A549 (cell line): ENCODE data around the gene NXNL2. TPM values are rescaled to one million over a fixed set of nuclear protein-coding genes. Genes with fewer than 3 reads are reported as not detected.

Source experiments
- ATAC-seq, 2 experiments: fragments of 200-7000 bp in 1 of 2; fragments of >200 bp in 1 of 2; cut with Nextera tagmentation in 1 of 2; cut with Tn5 transposase in 1 of 2; 3 replicates each; pipeline versions ENCODE4 v1.8.0 to v1.9.1; 2018 to 2020; ENCODE audit warnings: mild to moderate bottlenecking in 1 of 2, moderate library complexity in 1 of 2
- CTCF ChIA-PET: fragments of 300-600 bp; sonication (Branson Sonifier 250); formaldehyde crosslinking; extraction: SDS; loops from one replicate; lab custom pipeline; 2021; ENCODE audit warnings: antibody characterized with exemption, inconsistent platforms; lab: Yijun Ruan, JAX
- POLR2A ChIA-PET: fragments of 350-600 bp; formaldehyde crosslinking; extraction: SDS; loops from one replicate; lab custom pipeline; 2021; ENCODE audit warnings: antibody characterized with exemption, inconsistent platforms; lab: Yijun Ruan, JAX
- DNase-seq, 2 experiments: peaks; one replicate each; pipeline versions ENCODE4 v3.0.0 to v3.0.0-alpha.2; 2011 to 2016; ENCODE audit warnings: low read depth in 1 of 2, low spot score in 1 of 2
- FAIRE-seq: peaks from 2 replicates; lab custom pipeline; 2011; peaks lifted over from hg19 to GRCh38; lab: Jason Lieb, UNC
- H3K27ac ChIP-seq, 2 experiments: fragments of >200 bp; sonication (Bioruptor Twin); formaldehyde crosslinking; 3 replicates each; pipeline ENCODE4 v1.5.1; 2016 to 2017
- H3K4me1 ChIP-seq: fragments of >200 bp; sonication (Bioruptor Twin); formaldehyde crosslinking; 3 replicates; pipeline ENCODE4 v1.6.1; 2016
- H3K4me2 ChIP-seq: fragments of >200 bp; sonication (Bioruptor Twin); formaldehyde crosslinking; 3 replicates; pipeline ENCODE4 v1.6.1; 2016
- H3K4me3 ChIP-seq: fragments of >200 bp; sonication (Bioruptor Twin); formaldehyde crosslinking; 3 replicates; pipeline ENCODE4 v1.5.1; 2016
- H3K9me3 ChIP-seq: fragments of >200 bp; sonication (Bioruptor Twin); formaldehyde crosslinking; 3 replicates; pipeline ENCODE4 v1.6.1; 2016
- CBX2 ChIP-seq: fragments of 200-600 bp; sonication (generic); IDR thresholded peaks from 2 replicates; pipeline ENCODE4 v1.6.1; 2016; ENCODE audit warnings: low read depth, mild to moderate bottlenecking, borderline replicate concordance
- CEBPB ChIP-seq, 2 experiments: fragments of >200 bp in 1 of 2; sonication (Bioruptor Twin) in 1 of 2; formaldehyde crosslinking in 1 of 2; IDR thresholded peaks; 2 replicates each; pipeline ENCODE4 v1.6.1; 2012 to 2016
- CHD4 ChIP-seq: fragments of 200-600 bp; sonication (generic); IDR thresholded peaks from 2 replicates; pipeline ENCODE4 v1.6.1; 2016; ENCODE audit warnings: antibody characterized with exemption, mild to moderate bottlenecking, borderline replicate concordance
- EHMT2 ChIP-seq: fragments of 200-600 bp; sonication (generic); IDR thresholded peaks from 2 replicates; pipeline ENCODE4 v1.6.1; 2016; ENCODE audit warnings: antibody characterized with exemption, low read depth, mild to moderate bottlenecking, moderate library complexity
- EP300 ChIP-seq, 2 experiments: fragments of >200 bp; sonication (Bioruptor Twin); formaldehyde crosslinking; IDR thresholded peaks; 2 replicates in 1 of 2; 3 replicates in 1 of 2; pipeline ENCODE4 v1.6.1; 2016 to 2017
- ESRRA ChIP-seq: fragments of 150-350 bp; IDR thresholded peaks from 2 replicates; pipeline ENCODE4 v1.6.1; 2014; ENCODE audit warnings: mild to moderate bottlenecking, low read length, borderline replicate concordance
- FOSB ChIP-seq: fragments of 250-450 bp; sonication (Bioruptor Pico); IDR thresholded peaks from 2 replicates; pipeline ENCODE4 v1.5.0; 2020; ENCODE audit warnings: mild to moderate bottlenecking, moderate library complexity
- HOXB13 ChIP-seq: fragments of 250-450 bp; sonication (Bioruptor Pico); IDR thresholded peaks from 2 replicates; pipeline ENCODE4 v1.5.0; 2020; ENCODE audit warnings: low read depth, mild to moderate bottlenecking, moderate library complexity
- MAFK ChIP-seq: fragments of 450-650 bp; IDR thresholded peaks from 2 replicates; pipeline ENCODE4 v1.6.1; 2014; ENCODE audit not compliant: partially characterized antibody
- MAZ ChIP-seq: fragments of 150-350 bp; IDR thresholded peaks from 2 replicates; pipeline ENCODE4 v1.6.1; 2014; ENCODE audit warnings: antibody characterized with exemption, low read depth, low read length, borderline replicate concordance
- NPAS2 ChIP-seq: fragments of 250-450 bp; sonication (Bioruptor Pico); IDR thresholded peaks from 2 replicates; pipeline ENCODE4 v1.8.0; 2022; ENCODE audit warnings: mild to moderate bottlenecking, moderate library complexity, borderline replicate concordance
- PHF8 ChIP-seq: fragments of 200-600 bp; sonication (generic); IDR thresholded peaks from 2 replicates; pipeline ENCODE4 v1.6.1; 2016; ENCODE audit warnings: low read depth, mild to moderate bottlenecking, antibody characterized with exemption, moderate library complexity, borderline replicate concordance
- RARB ChIP-seq: fragments of 250-450 bp; sonication (Bioruptor Pico); IDR thresholded peaks from 2 replicates; pipeline ENCODE4 v1.8.0; 2021; ENCODE audit warnings: mild to moderate bottlenecking, moderate library complexity
- SMC3 ChIP-seq: fragments of >200 bp; sonication (Bioruptor Twin); formaldehyde crosslinking; IDR thresholded peaks from 3 replicates; pipeline ENCODE4 v1.6.1; 2018; ENCODE audit warnings: inconsistent platforms
- TFCP2L1 ChIP-seq: fragments of 250-450 bp; sonication (Bioruptor Pico); IDR thresholded peaks from 2 replicates; pipeline ENCODE4 v1.5.0; 2021; ENCODE audit warnings: mild to moderate bottlenecking
- ZSCAN20 ChIP-seq: fragments of 250-450 bp; sonication (Bioruptor Pico); IDR thresholded peaks from 2 replicates; pipeline ENCODE4 v1.8.0; 2022; ENCODE audit warnings: mild to moderate bottlenecking, moderate library complexity
- WGBS: methylation state at CpG from one replicate; pipeline ENCODE4 v1.1.6; 2017; ENCODE audit errors: missing lambda C conversion rate; 5-methylcytosine and 5-hydroxymethylcytosine counted together
- polyA plus RNA-seq, 4 experiments: library from polyadenylated mRNA; depleted of rRNA in 3 of 4; stranded (reverse); fragments of >200 nt; fragmentation: RNase III in 1 of 4; extraction: RNeasy Plus Mini Kit Qiagen cat#74134 plus additional on column Dnase treatment in 1 of 4; gene quantifications; 2 replicates in 3 of 4; 3 replicates in 1 of 4; pipeline ENCODE4 v1.2.3, GENCODE V29; 2011 to 2017
- TF ChIP-seq, protein P1 (sequence below): fragments of 200-600 bp; sonication (generic); IDR thresholded peaks from 2 replicates; pipeline ENCODE4 v1.6.1; 2016; ENCODE audit warnings: antibody characterized with exemption, mild to moderate bottlenecking, moderate library complexity
- TF ChIP-seq, protein P2 (sequence below): fragments of 250-450 bp; sonication (Bioruptor Pico); IDR thresholded peaks from 2 replicates; pipeline ENCODE4 v1.5.0; 2020; ENCODE audit warnings: low read depth, mild to moderate bottlenecking, moderate library complexity
- TF ChIP-seq, protein P3 (sequence below): IDR thresholded peaks from 2 replicates; pipeline ENCODE4 v1.6.1; 2012
- TF ChIP-seq, protein P4 (sequence below): fragments of 450-650 bp; IDR thresholded peaks from 2 replicates; pipeline ENCODE4 v1.6.1; 2014; ENCODE audit warnings: antibody characterized with exemption

NXNL2 gene
- polyA plus RNA-seq, 2 of the 4 experiments (the other 2 are of a cell fraction) = 0.71 to 1.4 TPM

DNA sequence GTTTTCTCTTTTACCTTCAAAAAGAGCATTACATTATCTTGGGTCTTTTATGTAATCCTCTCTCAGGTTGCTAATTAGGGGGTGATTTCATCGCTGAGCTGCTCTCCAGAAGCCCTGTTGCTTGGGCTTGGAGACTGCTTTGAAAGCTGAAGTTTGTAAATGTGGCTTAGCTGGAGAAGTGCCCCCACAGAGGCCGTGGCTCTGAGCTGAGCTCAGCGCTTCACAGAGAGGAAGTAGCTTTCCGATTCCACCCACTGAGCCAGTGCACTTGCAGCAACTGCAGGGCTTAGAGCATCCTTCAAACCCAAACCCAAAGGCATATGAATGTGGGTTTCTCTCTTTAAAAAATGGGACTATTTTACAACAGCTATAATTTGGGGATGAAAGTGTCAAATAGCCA, 13.7 kb upstream of the NXNL2 start:
- Histone ChIP-seq H3K27ac (no peak overlapping the region; a peak in 1 of 6 replicates), H3K9me3 (no peaks in the 10 kb centered on the region), H3K4me1 (no peaks in the 10 kb centered on the region), H3K4me3 (no peak overlapping the region), H3K4me2 (no peak overlapping the region)
- TF ChIP-seq, protein P1, sequence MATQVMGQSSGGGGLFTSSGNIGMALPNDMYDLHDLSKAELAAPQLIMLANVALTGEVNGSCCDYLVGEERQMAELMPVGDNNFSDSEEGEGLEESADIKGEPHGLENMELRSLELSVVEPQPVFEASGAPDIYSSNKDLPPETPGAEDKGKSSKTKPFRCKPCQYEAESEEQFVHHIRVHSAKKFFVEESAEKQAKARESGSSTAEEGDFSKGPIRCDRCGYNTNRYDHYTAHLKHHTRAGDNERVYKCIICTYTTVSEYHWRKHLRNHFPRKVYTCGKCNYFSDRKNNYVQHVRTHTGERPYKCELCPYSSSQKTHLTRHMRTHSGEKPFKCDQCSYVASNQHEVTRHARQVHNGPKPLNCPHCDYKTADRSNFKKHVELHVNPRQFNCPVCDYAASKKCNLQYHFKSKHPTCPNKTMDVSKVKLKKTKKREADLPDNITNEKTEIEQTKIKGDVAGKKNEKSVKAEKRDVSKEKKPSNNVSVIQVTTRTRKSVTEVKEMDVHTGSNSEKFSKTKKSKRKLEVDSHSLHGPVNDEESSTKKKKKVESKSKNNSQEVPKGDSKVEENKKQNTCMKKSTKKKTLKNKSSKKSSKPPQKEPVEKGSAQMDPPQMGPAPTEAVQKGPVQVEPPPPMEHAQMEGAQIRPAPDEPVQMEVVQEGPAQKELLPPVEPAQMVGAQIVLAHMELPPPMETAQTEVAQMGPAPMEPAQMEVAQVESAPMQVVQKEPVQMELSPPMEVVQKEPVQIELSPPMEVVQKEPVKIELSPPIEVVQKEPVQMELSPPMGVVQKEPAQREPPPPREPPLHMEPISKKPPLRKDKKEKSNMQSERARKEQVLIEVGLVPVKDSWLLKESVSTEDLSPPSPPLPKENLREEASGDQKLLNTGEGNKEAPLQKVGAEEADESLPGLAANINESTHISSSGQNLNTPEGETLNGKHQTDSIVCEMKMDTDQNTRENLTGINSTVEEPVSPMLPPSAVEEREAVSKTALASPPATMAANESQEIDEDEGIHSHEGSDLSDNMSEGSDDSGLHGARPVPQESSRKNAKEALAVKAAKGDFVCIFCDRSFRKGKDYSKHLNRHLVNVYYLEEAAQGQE = no peak
- TF ChIP-seq ESRRA (no peak), NPAS2 (CRISPR knock-in tag) (no peak), RARB (CRISPR knock-in tag) (no peak)
- FAIRE-seq = no peak
- ChIA-PET POLR2A (interaction anchor here (1.6 kb wide), 1 partner anchor 13 kb away, joined by 4 read pairs; no protein-coding TSS in a partner anchor), CTCF (interaction anchor here (2.0 kb wide), 1 partner anchor 12 kb away, joined by 7 read pairs; no protein-coding TSS in a partner anchor)
- 82% methylated on average over 4 of the region's 4 CpGs for WGBS
- no peak for DNase-seq
- ATAC-seq = no peak

DNA sequence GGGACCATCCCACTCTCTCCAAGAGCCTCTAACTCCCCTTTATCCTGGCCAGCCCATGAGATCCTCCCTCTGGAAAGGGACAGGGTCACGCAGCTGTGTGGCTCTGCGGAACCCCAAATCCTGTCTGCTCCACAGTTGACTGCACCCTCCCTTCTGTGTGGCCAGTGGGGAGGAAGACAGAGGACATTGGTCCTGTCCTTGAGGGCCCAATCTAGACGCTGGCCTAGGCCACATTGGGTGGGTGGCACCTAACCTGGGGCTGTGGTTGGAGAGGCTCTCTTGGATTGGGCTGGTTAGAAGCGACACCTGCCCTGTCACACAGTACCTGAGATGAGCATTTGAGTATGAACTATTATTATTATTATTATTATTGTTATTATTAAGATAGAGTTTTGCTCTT, 12.6 kb upstream of the NXNL2 start:
- no peak overlapping the region for H3K4me3 ChIP-seq
- POLR2A ChIA-PET = no interaction called here
- no peak overlapping the region for H3K4me2 ChIP-seq
- ATAC-seq (no peak), DNase-seq (no peak), FAIRE-seq (no peak)
- TF ChIP-seq CBX2 = no peak
- TF ChIP-seq, protein P2, sequence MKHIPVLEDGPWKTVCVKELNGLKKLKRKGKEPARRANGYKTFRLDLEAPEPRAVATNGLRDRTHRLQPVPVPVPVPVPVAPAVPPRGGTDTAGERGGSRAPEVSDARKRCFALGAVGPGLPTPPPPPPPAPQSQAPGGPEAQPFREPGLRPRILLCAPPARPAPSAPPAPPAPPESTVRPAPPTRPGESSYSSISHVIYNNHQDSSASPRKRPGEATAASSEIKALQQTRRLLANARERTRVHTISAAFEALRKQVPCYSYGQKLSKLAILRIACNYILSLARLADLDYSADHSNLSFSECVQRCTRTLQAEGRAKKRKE = no peak
- TF ChIP-seq MAZ = no peak
- no peak for TF ChIP-seq SMC3
- no peak for TF ChIP-seq TFCP2L1
- 82% methylated on average over 4 of the region's 4 CpGs for WGBS
- no peaks in the 10 kb centered on the region for H3K9me3 ChIP-seq
- H3K4me1 ChIP-seq = no peaks in the 10 kb centered on the region
- CTCF ChIA-PET = interaction anchor here (0.6 to 2.0 kb wide), 2 partner anchors 11 to 1021 kb away, joined by 3 to 7 read pairs; no protein-coding TSS in a partner anchor
- no peak overlapping the region for H3K27ac ChIP-seq

DNA sequence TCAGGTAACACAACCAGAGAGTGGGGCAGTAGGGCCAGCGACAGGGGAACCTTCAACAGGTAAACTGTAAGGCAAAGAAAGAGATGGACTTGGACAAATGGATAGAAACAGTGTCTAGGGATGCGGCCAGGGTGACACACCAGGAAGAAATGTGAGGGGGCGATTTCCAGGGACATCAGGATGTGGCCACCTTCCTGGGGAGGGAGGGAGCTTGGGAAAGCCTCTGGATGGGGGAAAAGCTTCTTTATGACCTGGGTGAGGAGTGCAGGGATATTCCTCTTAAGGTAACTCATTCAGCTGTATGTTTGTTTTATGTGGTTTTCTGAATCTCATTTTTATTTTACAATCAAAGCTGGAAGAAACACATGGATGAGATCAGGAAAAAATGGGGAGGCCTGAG, 11.9 kb upstream of the NXNL2 start:
- DNase-seq = no peak
- no peak for ATAC-seq
- no peak for FAIRE-seq
- H3K4me3 ChIP-seq = no peak overlapping the region
- H3K4me2 ChIP-seq = no peak overlapping the region
- POLR2A ChIA-PET = no interaction called here
- TF ChIP-seq CHD4 (no peak), PHF8 (no peak)
- TF ChIP-seq, protein P3, sequence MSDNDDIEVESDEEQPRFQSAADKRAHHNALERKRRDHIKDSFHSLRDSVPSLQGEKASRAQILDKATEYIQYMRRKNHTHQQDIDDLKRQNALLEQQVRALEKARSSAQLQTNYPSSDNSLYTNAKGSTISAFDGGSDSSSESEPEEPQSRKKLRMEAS = no peak
- H3K27ac ChIP-seq = no peak overlapping the region
- no peaks in the 10 kb centered on the region for H3K9me3 ChIP-seq
- CTCF ChIA-PET = no interaction called here
- no peaks in the 10 kb centered on the region for H3K4me1 ChIP-seq
- 71% methylated on average over 3 of the region's 3 CpGs for WGBS

- FAIRE-seq (no peak), DNase-seq (no peak), ATAC-seq (no peak)
- WGBS = 90% methylated on average over 8 of the region's 8 CpGs
- H3K9me3 ChIP-seq = no peaks in the 10 kb centered on the region
- no peak overlapping the region for H3K4me2 ChIP-seq
- H3K4me1 ChIP-seq = peaks cover 8% of the 10 kb centered on the region
- H3K4me3 ChIP-seq = no peak overlapping the region
- ChIA-PET POLR2A (no interaction called here), CTCF (interaction anchor here (1.7 kb wide), 1 partner anchor 8 kb away, joined by 5 read pairs; no protein-coding TSS in a partner anchor)
- no peak overlapping the region for H3K27ac ChIP-seq
- TF ChIP-seq ZSCAN20 (CRISPR knock-in tag) (no peak), PHF8 (no peak), ESRRA (no peak), EHMT2 (no peak), CEBPB (IDR thresholded peaks at IDR 0.05) (no peak), HOXB13 (no peak), EP300 (IDR thresholded peaks at IDR 0.05) (no peak), MAFK (no peak), FOSB (no peak), NPAS2 (CRISPR knock-in tag) (no peak)
- TF ChIP-seq, protein P4, sequence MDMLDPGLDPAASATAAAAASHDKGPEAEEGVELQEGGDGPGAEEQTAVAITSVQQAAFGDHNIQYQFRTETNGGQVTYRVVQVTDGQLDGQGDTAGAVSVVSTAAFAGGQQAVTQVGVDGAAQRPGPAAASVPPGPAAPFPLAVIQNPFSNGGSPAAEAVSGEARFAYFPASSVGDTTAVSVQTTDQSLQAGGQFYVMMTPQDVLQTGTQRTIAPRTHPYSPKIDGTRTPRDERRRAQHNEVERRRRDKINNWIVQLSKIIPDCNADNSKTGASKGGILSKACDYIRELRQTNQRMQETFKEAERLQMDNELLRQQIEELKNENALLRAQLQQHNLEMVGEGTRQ = no peak
- TF ChIP-seq, protein P1 = no peak
These were observed 10.1 kb upstream of the NXNL2 start for GRCh38 chr9:88524911-88525310.
